Activated B cell treated with CpG ODN at 0.5 μM for 24 hours (primary cell): ENCODE data around the gene ADAM12. TPM values are rescaled to one million over a fixed set of nuclear protein-coding genes. Genes with fewer than 3 reads are reported as not detected.
"Not testable (repeated sequence)": the region's sequence is repeated elsewhere in the genome, so short reads cannot be mapped to it uniquely, and the experiment has no call there.

Source experiments
- ATAC-seq: fragments of 200-7000 bp; cut with Tn5 transposase; one replicate; pipeline ENCODE4 v1.10.0; 2021; ENCODE audit warnings: low read depth, mild to moderate bottlenecking, moderate library complexity
- CTCF ChIA-PET: fragments of 350-600 bp; sonication (Branson Sonifier 250); formaldehyde crosslinking; loops from one replicate; lab custom pipeline; 2021; ENCODE audit warnings: antibody characterized with exemption; lab: Charles Lee
- POLR2A ChIA-PET: fragments of 350-600 bp; sonication (Branson Sonifier 250); formaldehyde crosslinking; loops from one replicate; lab custom pipeline; 2021; ENCODE audit warnings: antibody characterized with exemption; lab: Charles Lee
- DNase-seq: peaks from one replicate; pipeline ENCODE4 v3.0.0; 2022
- H3K27ac Mint-ChIP-seq: one replicate; pipeline ENCODE4 v1.8.0; 2020; ENCODE audit warnings: mixed read lengths
- H3K27me3 Mint-ChIP-seq: one replicate; pipeline ENCODE4 v1.8.0; 2021; ENCODE audit warnings: mixed read lengths
- H3K36me3 Mint-ChIP-seq: one replicate; pipeline ENCODE4 v1.8.0; 2021; ENCODE audit warnings: low read depth, mixed read lengths
- H3K4me1 Mint-ChIP-seq: one replicate; pipeline ENCODE4 v1.8.0; 2021; ENCODE audit warnings: mixed read lengths
- H3K4me3 Mint-ChIP-seq: one replicate; pipeline ENCODE4 v1.8.0; 2020; ENCODE audit warnings: mild to moderate bottlenecking, mixed read lengths
- H3K9me3 Mint-ChIP-seq: one replicate; pipeline ENCODE4 v1.8.0; 2020; ENCODE audit warnings: mixed read lengths
- CTCF ChIP-seq: fragments of 200-600 bp; IDR thresholded peaks from one replicate; pipeline ENCODE4 v1.8.0; 2022; ENCODE audit warnings: antibody characterized with exemption, mild to moderate bottlenecking
- intact Hi-C: fragments of 100-400 bp; cut with micrococcal nuclease; formaldehyde crosslinking; loops from one replicate; pipeline ENCODE4 v1.15.1; 2024
- total RNA-seq: library from RNA; stranded (reverse); gene quantifications from 2 replicates; pipeline ENCODE4 v1.2.3, GENCODE V29; 2022

ADAM12 gene
- total RNA-seq, 1 donor from 2014 or later: 0.84 TPM

GRCh38 chr10:126349676-126350075 lies 38.6 kb downstream of the ADAM12 start:
- no peaks in the 10 kb centered on the region for H3K4me1 Mint-ChIP-seq
- CTCF ChIA-PET: no interaction called here
- no peaks in the 10 kb centered on the region for H3K36me3 Mint-ChIP-seq
- H3K9me3 Mint-ChIP-seq: no peaks in the 10 kb centered on the region
- no peak for ATAC-seq
- H3K27ac Mint-ChIP-seq: no peak overlapping the region
- DNase-seq: no peak
- POLR2A ChIA-PET: no interaction called here
- TF ChIP-seq CTCF: no peak
- intact Hi-C loops: no loop called here
- H3K4me3 Mint-ChIP-seq: no peak overlapping the region
- H3K27me3 Mint-ChIP-seq: peaks cover 5% of the 10 kb centered on the region

- Mint-ChIP-seq H3K36me3 (no peaks in the 10 kb centered on the region), H3K9me3 (no peaks in the 10 kb centered on the region), H3K27ac (no peak overlapping the region), H3K27me3 (peaks cover 5% of the 10 kb centered on the region), H3K4me1 (no peaks in the 10 kb centered on the region), H3K4me3 (no peak overlapping the region)
- ChIA-PET POLR2A (no interaction called here), CTCF (no interaction called here)
- TF ChIP-seq CTCF: no peak
- DNase-seq (no peak), ATAC-seq (no peak)
- intact Hi-C loops: no loop called here
Observed at GRCh38 chr10:126349101-126349500, 39.2 kb downstream of the ADAM12 start.

- CTCF ChIA-PET, H3K27me3 Mint-ChIP-seq, H3K36me3 Mint-ChIP-seq, ATAC-seq, POLR2A ChIA-PET, H3K9me3 Mint-ChIP-seq, DNase-seq, H3K4me3 Mint-ChIP-seq, H3K4me1 Mint-ChIP-seq, H3K27ac Mint-ChIP-seq, intact Hi-C loops: not testable (repeated sequence)
Observed at GRCh38 chr10:126343496-126343895, 44.8 kb downstream of the ADAM12 start.

GRCh38 chr10:126342680-126343079 lies 45.6 kb downstream of the ADAM12 start:
- no peaks in the 10 kb centered on the region for H3K4me1 Mint-ChIP-seq
- no peaks in the 10 kb centered on the region for H3K36me3 Mint-ChIP-seq
- H3K4me3 Mint-ChIP-seq: no peak overlapping the region
- peaks cover 2% of the 10 kb centered on the region for H3K9me3 Mint-ChIP-seq
- DNase-seq: no peak
- TF ChIP-seq CTCF: no peak
- ChIA-PET CTCF (no interaction called here), POLR2A (no interaction called here)
- intact Hi-C loops: no loop called here
- H3K27me3 Mint-ChIP-seq: no peaks in the 10 kb centered on the region
- H3K27ac Mint-ChIP-seq: no peak overlapping the region
- ATAC-seq: no peak

- intact Hi-C loops: no loop called here
- Mint-ChIP-seq H3K4me1 (no peaks in the 10 kb centered on the region), H3K36me3 (no peaks in the 10 kb centered on the region), H3K9me3 (peaks cover 2% of the 10 kb centered on the region), H3K27me3 (no peaks in the 10 kb centered on the region), H3K4me3 (no peak overlapping the region), H3K27ac (no peak overlapping the region)
- ATAC-seq (no peak), DNase-seq (no peak)
- CTCF ChIA-PET: no interaction called here
- POLR2A ChIA-PET: no interaction called here
- no peak for TF ChIP-seq CTCF
Observed at GRCh38 chr10:126341491-126341890, 46.8 kb downstream of the ADAM12 start.

- no peak overlapping the region for H3K4me3 Mint-ChIP-seq
- intact Hi-C loops: loop anchor here (10.0 kb wide), 1 partner anchor 1277 kb away; no protein-coding TSS in a partner anchor
- no peaks in the 10 kb centered on the region for H3K27me3 Mint-ChIP-seq
- H3K27ac Mint-ChIP-seq: no peak overlapping the region
- peaks cover 2% of the 10 kb centered on the region for H3K9me3 Mint-ChIP-seq
- DNase-seq (no peak), ATAC-seq (no peak)
- POLR2A ChIA-PET: no interaction called here
- H3K4me1 Mint-ChIP-seq: no peaks in the 10 kb centered on the region
- no peak for TF ChIP-seq CTCF
- CTCF ChIA-PET: no interaction called here
- no peaks in the 10 kb centered on the region for H3K36me3 Mint-ChIP-seq
Observed at GRCh38 chr10:126337251-126337810, 50.9 kb downstream of the ADAM12 start.
